ENCODE measurements around the gene SMAD6. TPM values are rescaled to one million over a fixed set of nuclear protein-coding genes. Genes with fewer than 3 reads are reported as not detected.

The SMAD6 gene
- total and polyA plus RNA-seq, 2 donors (not counting 1 experiment from before 2014, with no cell fraction given): 0.03 to 0.37 TPM

- no peak overlapping the region for H3K4me3 ChIP-seq (ENCODE audit: control extremely low read depth in 1 of 5, extremely low read depth in 1 of 5, insufficient read depth in 1 of 5, low read depth in 2 of 5, low read length in 4 of 5)
- WGBS (ENCODE audit: insufficient coverage): 100% methylated on average over 3 of the region's 7 CpGs
- POLR2A ChIA-PET: no interaction called here
- DNase-seq (no peak), ATAC-seq (ENCODE audit: low read depth) (no peak)
- H3K36me3 ChIP-seq (replicated peaks in 1 of 2; ENCODE audit: control extremely low read depth in 1 of 2, control insufficient read depth in 1 of 2, extremely low read depth in 1 of 2, insufficient read depth in 2 of 2, low read length in 1 of 2): no peaks in the 10 kb centered on the region
- intact Hi-C loops (cut with micrococcal nuclease): loop anchor here (10.0 kb wide), 2 partner anchors 126 to 1136 kb away; partner anchors contain the start of gene RNU6-1
- no peaks in the 10 kb centered on the region for H3K79me2 ChIP-seq (ENCODE audit: control insufficient read depth, insufficient read depth, low read length)
- Mint-ChIP-seq H3K27me3 (peaks cover 13% of the 10 kb centered on the region), H3K4me3 (no peak overlapping the region), H3K9me3 (ENCODE audit: insufficient read depth) (no peaks in the 10 kb centered on the region), H3K4me1 (peaks cover 4% of the 10 kb centered on the region), H3K27ac (no peak overlapping the region)
- no peak overlapping the region for H3K27ac ChIP-seq (ENCODE audit: low read length in 2 of 2)
- no peaks in the 10 kb centered on the region for H3K9me3 ChIP-seq (ENCODE audit: control extremely low read depth in 1 of 3, control insufficient read depth in 2 of 3, insufficient read depth in 1 of 3, low read length in 2 of 3)
- no peak overlapping the region for H3K9ac ChIP-seq (ENCODE audit: low read length)
- H2AFZ ChIP-seq (ENCODE audit: insufficient read depth, low read depth, low read length, poor library complexity, severe bottlenecking): no peak overlapping the region
- H3K4me1 ChIP-seq (ENCODE audit: control insufficient read depth in 2 of 2, insufficient read depth in 2 of 2, low read length in 2 of 2): peaks cover 4 to 5% of the 10 kb centered on the region in 2 donors
- TF ChIP-seq EZH2 (IDR thresholded peaks at IDR 0.05; ENCODE audit: borderline replicate concordance, insufficient read depth, low read depth, low read length, poor library complexity, severe bottlenecking) (no peak), CTCF (IDR thresholded peaks at IDR 0.05) (no peak)
- H3K4me2 ChIP-seq (replicated peaks; ENCODE audit: low read depth, low read length, poor library complexity, severe bottlenecking): no peak overlapping the region
- CTCF ChIA-PET: no interaction called here
- peaks cover 0 to 25% (median 4%) of the 10 kb centered on the region in 4 experiments for H3K27me3 ChIP-seq (replicated peaks in 1 of 4; ENCODE audit: control extremely low read depth in 1 of 4, control insufficient read depth in 3 of 4, insufficient read depth in 4 of 4, low read length in 3 of 4)
- H4K20me1 ChIP-seq (ENCODE audit: control insufficient read depth, insufficient read depth, low read length, poor library complexity, severe bottlenecking): no peaks in the 10 kb centered on the region
These were observed 6.4 kb downstream of the SMAD6 start for GRCh38 chr15:66708389-66708788.

GRCh38 chr15:66709884-66710283 is 7.8 kb downstream of the SMAD6 start:
- no peak overlapping the region for H3K4me3 ChIP-seq (ENCODE audit: control extremely low read depth in 1 of 5, extremely low read depth in 1 of 5, insufficient read depth in 1 of 5, low read depth in 2 of 5, low read length in 4 of 5)
- no peaks in the 10 kb centered on the region for H3K36me3 ChIP-seq (replicated peaks in 1 of 2; ENCODE audit: control extremely low read depth in 1 of 2, control insufficient read depth in 1 of 2, extremely low read depth in 1 of 2, insufficient read depth in 2 of 2, low read length in 1 of 2)
- no peak overlapping the region for H3K4me2 ChIP-seq (replicated peaks; ENCODE audit: low read depth, low read length, poor library complexity, severe bottlenecking)
- H3K79me2 ChIP-seq (ENCODE audit: control insufficient read depth, insufficient read depth, low read length): no peaks in the 10 kb centered on the region
- Mint-ChIP-seq H3K27me3 (peaks cover 6% of the 10 kb centered on the region), H3K27ac (no peak overlapping the region), H3K9me3 (ENCODE audit: insufficient read depth) (no peaks in the 10 kb centered on the region), H3K4me1 (peaks cover 12% of the 10 kb centered on the region), H3K4me3 (no peak overlapping the region)
- ChIA-PET CTCF (no interaction called here), POLR2A (no interaction called here)
- no peaks in the 10 kb centered on the region for H3K9me3 ChIP-seq (ENCODE audit: control extremely low read depth in 1 of 3, control insufficient read depth in 2 of 3, insufficient read depth in 1 of 3, low read length in 2 of 3)
- no peaks in the 10 kb centered on the region for H4K20me1 ChIP-seq (ENCODE audit: control insufficient read depth, insufficient read depth, low read length, poor library complexity, severe bottlenecking)
- H3K27me3 ChIP-seq (replicated peaks in 1 of 4; ENCODE audit: control extremely low read depth in 1 of 4, control insufficient read depth in 3 of 4, insufficient read depth in 4 of 4, low read length in 3 of 4): peaks cover 0 to 14% (median 2%) of the 10 kb centered on the region in 4 experiments
- no peak for ATAC-seq (ENCODE audit: low read depth)
- no peak overlapping the region for H3K9ac ChIP-seq (ENCODE audit: low read length)
- intact Hi-C loops (cut with micrococcal nuclease): loop anchor here (10.0 kb wide), 2 partner anchors 125 to 1135 kb away; partner anchors contain the start of gene RNU6-1
- DNase-seq: no peak
- 94% methylated on average over 3 of the region's 5 CpGs for WGBS (ENCODE audit: insufficient coverage)
- no peak overlapping the region for H3K27ac ChIP-seq (ENCODE audit: low read length in 2 of 2)
- H2AFZ ChIP-seq (ENCODE audit: insufficient read depth, low read depth, low read length, poor library complexity, severe bottlenecking): no peak overlapping the region
- TF ChIP-seq EZH2 (IDR thresholded peaks at IDR 0.05; ENCODE audit: borderline replicate concordance, insufficient read depth, low read depth, low read length, poor library complexity, severe bottlenecking) (no peak), CTCF (IDR thresholded peaks at IDR 0.05) (no peak)
- H3K4me1 ChIP-seq (ENCODE audit: control insufficient read depth in 2 of 2, insufficient read depth in 2 of 2, low read length in 2 of 2): peaks cover 11 to 12% of the 10 kb centered on the region in 2 donors
